GM12865 (cell line): Measurements from ENCODE around the gene FRG1.
"Not testable (repeated sequence)": the region's sequence is repeated elsewhere in the genome, so short reads cannot be mapped to it uniquely, and the experiment has no call there.

Experiments used
- DNase-seq: peaks from one replicate; pipeline ENCODE4 v3.0.0; 2010; ENCODE audit warnings: low read depth
- H3K4me3 ChIP-seq: 2 replicates; pipeline ENCODE4 v1.5.1; 2011; ENCODE audit warnings: mild to moderate bottlenecking, low read depth, low read length, control low read depth
- TF ChIP-seq, protein P1 (sequence below): IDR thresholded peaks from 2 replicates; pipeline ENCODE4 v1.5.1; 2011; ENCODE audit warnings: low read length, control low read depth, low read depth, inconsistent platforms; ENCODE audit not compliant: insufficient read depth; ENCODE audit errors: missing control alignments

The FRG1 gene

GRCh38 chr4:189940178-189941004, at the start of gene FRG1:
Gene FRG1, plus strand, starts transcription at chr4:189940872. Its CDS starts 138 bp downstream, at chr4:189941010.
- TF ChIP-seq, protein P1, sequence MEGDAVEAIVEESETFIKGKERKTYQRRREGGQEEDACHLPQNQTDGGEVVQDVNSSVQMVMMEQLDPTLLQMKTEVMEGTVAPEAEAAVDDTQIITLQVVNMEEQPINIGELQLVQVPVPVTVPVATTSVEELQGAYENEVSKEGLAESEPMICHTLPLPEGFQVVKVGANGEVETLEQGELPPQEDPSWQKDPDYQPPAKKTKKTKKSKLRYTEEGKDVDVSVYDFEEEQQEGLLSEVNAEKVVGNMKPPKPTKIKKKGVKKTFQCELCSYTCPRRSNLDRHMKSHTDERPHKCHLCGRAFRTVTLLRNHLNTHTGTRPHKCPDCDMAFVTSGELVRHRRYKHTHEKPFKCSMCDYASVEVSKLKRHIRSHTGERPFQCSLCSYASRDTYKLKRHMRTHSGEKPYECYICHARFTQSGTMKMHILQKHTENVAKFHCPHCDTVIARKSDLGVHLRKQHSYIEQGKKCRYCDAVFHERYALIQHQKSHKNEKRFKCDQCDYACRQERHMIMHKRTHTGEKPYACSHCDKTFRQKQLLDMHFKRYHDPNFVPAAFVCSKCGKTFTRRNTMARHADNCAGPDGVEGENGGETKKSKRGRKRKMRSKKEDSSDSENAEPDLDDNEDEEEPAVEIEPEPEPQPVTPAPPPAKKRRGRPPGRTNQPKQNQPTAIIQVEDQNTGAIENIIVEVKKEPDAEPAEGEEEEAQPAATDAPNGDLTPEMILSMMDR = peak; percentile 99
- H3K4me3 ChIP-seq = peak within 1 kb of the TSS; percentile 78
- peak; percentile 97 for DNase-seq

DNA sequence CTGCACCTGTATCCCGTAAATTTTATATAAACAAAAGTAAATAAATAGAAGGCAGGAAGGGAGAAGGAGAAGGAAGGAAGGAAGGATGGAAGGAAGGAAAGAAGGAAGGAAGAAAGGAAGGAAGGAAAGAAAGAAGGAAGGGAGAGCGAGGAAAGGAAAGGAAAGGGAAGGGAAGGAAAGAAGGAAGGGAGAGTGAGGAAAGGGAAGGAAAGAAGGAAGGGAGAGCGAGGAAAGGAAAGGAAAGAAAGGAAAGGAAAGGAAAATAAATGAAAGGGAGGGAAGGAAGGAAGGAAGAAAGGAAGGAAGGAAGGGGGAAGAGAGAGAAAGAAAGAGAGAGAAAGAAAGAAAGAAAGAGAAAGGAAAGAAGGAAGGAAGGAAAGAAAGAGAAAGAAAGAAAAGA, 43.0 kb upstream of the FRG1 start:
- TF ChIP-seq, protein P1 = no peak
- DNase-seq = no peak

GRCh38 chr4:189899481-189900015, 41.1 kb upstream of the FRG1 start:
- H3K4me3 ChIP-seq, DNase-seq: not testable (repeated sequence)

More for the DNA sequence above, 43.0 kb upstream of the FRG1 start:
- H3K4me3 ChIP-seq = no peak overlapping the region

GRCh38 chr4:189904420-189905027, 36.1 kb upstream of the FRG1 start:
- H3K4me3 ChIP-seq = not testable (repeated sequence)
- DNase-seq = peak; percentile 68
- TF ChIP-seq, protein P1 = peak; percentile 61

- DNase-seq = no peak
- no peak overlapping the region for H3K4me3 ChIP-seq
- TF ChIP-seq, protein P1 = peak; percentile 39
Measured at GRCh38 chr4:189912170-189912569, 28.5 kb upstream of the FRG1 start.

DNA sequence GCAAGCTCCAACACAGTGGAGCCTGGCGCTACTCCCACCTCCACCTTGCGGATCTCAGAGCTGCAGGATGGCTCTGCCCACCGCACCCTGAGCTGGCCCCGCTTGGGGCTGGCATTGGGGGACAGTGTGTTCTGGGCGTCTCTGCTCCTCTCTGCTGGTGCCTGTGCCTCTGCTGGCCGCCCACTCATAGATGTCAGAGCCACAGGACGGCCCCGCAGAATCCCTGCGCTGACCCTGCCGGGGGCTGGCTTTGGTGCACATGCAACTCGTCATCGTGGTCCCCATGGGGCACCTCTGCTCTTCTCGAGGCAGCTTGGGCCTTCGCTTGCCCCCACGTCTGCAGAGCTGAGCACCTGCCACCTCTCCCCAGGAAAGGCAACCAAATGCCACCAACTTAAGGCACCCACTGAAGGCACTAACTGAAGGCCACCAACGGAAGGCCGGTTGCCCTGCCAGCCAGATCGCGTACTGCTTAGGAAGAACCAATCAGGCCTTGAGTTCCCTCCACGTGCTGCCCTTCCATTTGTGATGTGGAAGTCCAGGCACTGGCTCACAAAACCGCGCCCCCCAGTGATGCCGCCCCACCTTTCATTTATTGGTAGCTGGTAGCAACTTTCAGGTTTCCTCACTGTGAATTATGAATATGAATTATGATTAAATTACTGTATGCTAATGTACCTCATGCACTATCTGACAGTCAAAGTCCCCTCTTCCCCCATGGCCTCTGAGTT, 23.3 kb upstream of the FRG1 start:
- no peak for DNase-seq
- TF ChIP-seq, protein P1 = no peak
- H3K4me3 ChIP-seq = no peak overlapping the region

GRCh38 chr4:189921058-189921457, 19.6 kb upstream of the FRG1 start:
- TF ChIP-seq, protein P1 = no peak
- DNase-seq = no peak
- H3K4me3 ChIP-seq = no peak overlapping the region

GRCh38 chr4:189926742-189927141, 13.9 kb upstream of the FRG1 start:
- not testable (repeated sequence) for DNase-seq, H3K4me3 ChIP-seq
